ENCODE measurements around the gene TMCO1.

Gene TMCO1

GRCh38 chr1:165679282-165680036 lies 89.2 kb downstream of the TMCO1 start:
- Histone ChIP-seq H3K27me3 (no peaks in the 10 kb centered on the region), H3K36me3 (peaks cover 80% of the 10 kb centered on the region), H3K4me3 (ENCODE audit: low read depth in 1 of 2, low read length in 1 of 2) (no peak overlapping the region), H3K4me1 (ENCODE audit: control insufficient read depth in 1 of 2, insufficient read depth in 1 of 2, low read depth in 1 of 2, low read length in 1 of 2) (no peaks in the 10 kb centered on the region), H3K27ac (no peak overlapping the region), H3K9me3 (no peaks in the 10 kb centered on the region)
- TF ChIP-seq, protein P1, sequence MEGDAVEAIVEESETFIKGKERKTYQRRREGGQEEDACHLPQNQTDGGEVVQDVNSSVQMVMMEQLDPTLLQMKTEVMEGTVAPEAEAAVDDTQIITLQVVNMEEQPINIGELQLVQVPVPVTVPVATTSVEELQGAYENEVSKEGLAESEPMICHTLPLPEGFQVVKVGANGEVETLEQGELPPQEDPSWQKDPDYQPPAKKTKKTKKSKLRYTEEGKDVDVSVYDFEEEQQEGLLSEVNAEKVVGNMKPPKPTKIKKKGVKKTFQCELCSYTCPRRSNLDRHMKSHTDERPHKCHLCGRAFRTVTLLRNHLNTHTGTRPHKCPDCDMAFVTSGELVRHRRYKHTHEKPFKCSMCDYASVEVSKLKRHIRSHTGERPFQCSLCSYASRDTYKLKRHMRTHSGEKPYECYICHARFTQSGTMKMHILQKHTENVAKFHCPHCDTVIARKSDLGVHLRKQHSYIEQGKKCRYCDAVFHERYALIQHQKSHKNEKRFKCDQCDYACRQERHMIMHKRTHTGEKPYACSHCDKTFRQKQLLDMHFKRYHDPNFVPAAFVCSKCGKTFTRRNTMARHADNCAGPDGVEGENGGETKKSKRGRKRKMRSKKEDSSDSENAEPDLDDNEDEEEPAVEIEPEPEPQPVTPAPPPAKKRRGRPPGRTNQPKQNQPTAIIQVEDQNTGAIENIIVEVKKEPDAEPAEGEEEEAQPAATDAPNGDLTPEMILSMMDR (IDR thresholded peaks at IDR 0.05) = no peak

DNA sequence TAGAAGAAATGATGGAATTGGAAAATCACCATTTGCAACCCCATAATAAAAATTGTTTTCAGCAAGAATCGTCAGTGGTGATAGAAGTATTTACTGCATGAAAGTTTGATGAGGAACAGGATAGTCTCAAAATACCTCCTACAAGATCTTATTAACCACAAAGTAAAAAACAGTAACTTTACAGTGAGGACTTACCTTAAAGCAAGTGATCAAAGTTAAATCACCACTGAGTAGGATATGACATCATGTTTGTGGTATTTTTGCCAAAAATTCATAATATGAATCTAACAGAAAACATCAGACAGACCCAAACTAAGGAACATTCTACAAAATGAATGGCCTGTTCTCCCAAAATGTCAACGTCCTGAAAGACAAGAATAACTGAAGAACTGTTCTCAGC lies 90.2 kb downstream of the TMCO1 start:
- Histone ChIP-seq H3K4me3 (ENCODE audit: low read depth in 1 of 2, low read length in 1 of 2) (no peak overlapping the region), H3K9me3 (no peaks in the 10 kb centered on the region), H3K36me3 (peaks cover 80% of the 10 kb centered on the region), H3K4me1 (ENCODE audit: control insufficient read depth in 1 of 2, insufficient read depth in 1 of 2, low read depth in 1 of 2, low read length in 1 of 2) (no peaks in the 10 kb centered on the region), H3K27ac (no peak overlapping the region), H3K27me3 (no peaks in the 10 kb centered on the region)
- TF ChIP-seq, protein P1 (IDR thresholded peaks at IDR 0.05) = no peak

All from neutrophil (primary cell).